Activated T-cell treated with anti-CD3 and anti-CD28 coated beads, Interleukin-2, amount 50 U/mL, for 24 hours (primary cell): Measurements from ENCODE around the gene GMPPB.

Experiments used
- DNase-seq: peaks from one replicate; pipeline ENCODE4 v3.0.0-alpha.2; 2020
- H3K27ac Mint-ChIP-seq: 2 replicates; pipeline ENCODE4 v1.8.0; 2020; ENCODE audit warnings: mild to moderate bottlenecking, mixed read lengths
- H3K27me3 Mint-ChIP-seq: 2 replicates; pipeline ENCODE4 v1.8.0; 2020; ENCODE audit warnings: mixed read lengths
- H3K36me3 Mint-ChIP-seq: 2 replicates; pipeline ENCODE4 v1.8.0; 2020; ENCODE audit warnings: low read depth, mixed read lengths
- H3K4me1 Mint-ChIP-seq: 2 replicates; pipeline ENCODE4 v1.8.0; 2020; ENCODE audit warnings: low read depth, mixed read lengths
- H3K4me3 Mint-ChIP-seq: 2 replicates; pipeline ENCODE4 v1.8.0; 2020; ENCODE audit warnings: mild to moderate bottlenecking, moderate library complexity, mixed read lengths
- H3K9me3 Mint-ChIP-seq: 2 replicates; pipeline ENCODE4 v1.8.0; 2020; ENCODE audit warnings: mixed read lengths

Gene GMPPB

GRCh38 chr3:49712631-49713317 lies 11.0 kb downstream of the GMPPB start:
- Mint-ChIP-seq H3K9me3 (no peaks in the 10 kb centered on the region), H3K4me3 (no peak overlapping the region), H3K27ac (peak overlapping the region; percentile 52), H3K36me3 (peaks cover 46% of the 10 kb centered on the region), H3K4me1 (peaks cover 10% of the 10 kb centered on the region), H3K27me3 (no peaks in the 10 kb centered on the region)
- no peak for DNase-seq

DNA sequence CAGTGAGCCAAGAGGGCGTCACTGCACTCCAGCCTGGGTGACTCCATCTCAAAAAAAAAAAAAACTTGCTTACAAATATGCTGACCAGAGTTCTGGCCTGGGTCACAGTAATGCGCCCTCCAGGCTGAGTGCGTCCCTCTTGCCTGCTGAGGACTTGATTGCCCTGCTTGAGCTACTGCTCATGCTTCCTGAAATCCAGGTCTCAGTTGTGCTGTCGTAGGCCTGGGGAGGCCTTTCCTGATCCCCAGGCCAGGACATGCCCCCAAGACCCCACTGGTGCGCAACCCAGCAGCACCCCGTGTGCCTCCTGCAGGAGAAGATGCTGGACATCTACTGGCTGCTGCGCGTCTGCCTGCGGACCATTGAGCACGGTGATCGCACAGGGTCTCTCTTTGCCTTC lies 11.6 kb downstream of the GMPPB start:
- no peaks in the 10 kb centered on the region for H3K27me3 Mint-ChIP-seq
- no peaks in the 10 kb centered on the region for H3K9me3 Mint-ChIP-seq
- H3K36me3 Mint-ChIP-seq, result peaks cover 50% of the 10 kb centered on the region
- no peak overlapping the region for H3K4me3 Mint-ChIP-seq
- peak overlapping the region; percentile 67 for H3K27ac Mint-ChIP-seq
- peaks cover 10% of the 10 kb centered on the region for H3K4me1 Mint-ChIP-seq
- no peak for DNase-seq

GRCh38 chr3:49711489-49711888 lies 12.3 kb downstream of the GMPPB start:
- H3K4me1 Mint-ChIP-seq, result peaks cover 10% of the 10 kb centered on the region
- H3K36me3 Mint-ChIP-seq, result peaks cover 57% of the 10 kb centered on the region
- H3K27ac Mint-ChIP-seq, result peak overlapping the region; percentile 67
- no peak for DNase-seq
- no peaks in the 10 kb centered on the region for H3K9me3 Mint-ChIP-seq
- no peaks in the 10 kb centered on the region for H3K27me3 Mint-ChIP-seq
- no peak overlapping the region for H3K4me3 Mint-ChIP-seq

DNA sequence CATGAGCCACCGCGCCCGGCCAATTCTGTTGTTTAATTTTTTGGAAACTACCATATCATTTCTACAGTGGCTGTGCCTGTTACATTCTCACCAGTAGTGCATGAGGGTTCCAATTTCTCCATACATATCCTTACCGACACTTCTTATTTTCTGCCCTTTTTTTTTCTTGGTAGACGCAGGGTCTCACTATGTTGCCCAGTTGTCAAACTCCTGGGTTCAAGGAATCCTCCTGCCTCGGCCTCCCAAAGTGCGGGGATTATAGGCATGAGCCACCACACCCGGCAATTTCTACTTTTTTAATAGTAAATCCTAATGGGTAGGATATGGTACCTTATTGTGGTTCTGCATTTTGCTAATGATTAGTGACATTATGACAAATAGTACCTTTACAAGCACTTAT lies 13.9 kb downstream of the GMPPB start:
- no peak for DNase-seq
- H3K4me3 Mint-ChIP-seq, result no peak overlapping the region
- no peak overlapping the region for H3K27ac Mint-ChIP-seq
- H3K9me3 Mint-ChIP-seq, result no peaks in the 10 kb centered on the region
- peaks cover 56% of the 10 kb centered on the region for H3K36me3 Mint-ChIP-seq
- H3K27me3 Mint-ChIP-seq, result no peaks in the 10 kb centered on the region
- H3K4me1 Mint-ChIP-seq, result peaks cover 10% of the 10 kb centered on the region

GRCh38 chr3:49707113-49707480 lies 16.7 kb downstream of the GMPPB start:
- no peaks in the 10 kb centered on the region for H3K9me3 Mint-ChIP-seq
- H3K4me3 Mint-ChIP-seq, result no peak overlapping the region
- no peak for DNase-seq
- peaks cover 3% of the 10 kb centered on the region for H3K4me1 Mint-ChIP-seq
- peaks cover 76% of the 10 kb centered on the region for H3K36me3 Mint-ChIP-seq
- H3K27ac Mint-ChIP-seq, result no peak overlapping the region
- no peaks in the 10 kb centered on the region for H3K27me3 Mint-ChIP-seq

- peaks cover 2% of the 10 kb centered on the region for H3K4me1 Mint-ChIP-seq
- no peak for DNase-seq
- peaks cover 79% of the 10 kb centered on the region for H3K36me3 Mint-ChIP-seq
- no peak overlapping the region for H3K4me3 Mint-ChIP-seq
- H3K27ac Mint-ChIP-seq, result no peak overlapping the region
- no peaks in the 10 kb centered on the region for H3K27me3 Mint-ChIP-seq
- H3K9me3 Mint-ChIP-seq, result no peaks in the 10 kb centered on the region
These were observed 17.2 kb downstream of the GMPPB start for GRCh38 chr3:49706456-49707112.

DNA sequence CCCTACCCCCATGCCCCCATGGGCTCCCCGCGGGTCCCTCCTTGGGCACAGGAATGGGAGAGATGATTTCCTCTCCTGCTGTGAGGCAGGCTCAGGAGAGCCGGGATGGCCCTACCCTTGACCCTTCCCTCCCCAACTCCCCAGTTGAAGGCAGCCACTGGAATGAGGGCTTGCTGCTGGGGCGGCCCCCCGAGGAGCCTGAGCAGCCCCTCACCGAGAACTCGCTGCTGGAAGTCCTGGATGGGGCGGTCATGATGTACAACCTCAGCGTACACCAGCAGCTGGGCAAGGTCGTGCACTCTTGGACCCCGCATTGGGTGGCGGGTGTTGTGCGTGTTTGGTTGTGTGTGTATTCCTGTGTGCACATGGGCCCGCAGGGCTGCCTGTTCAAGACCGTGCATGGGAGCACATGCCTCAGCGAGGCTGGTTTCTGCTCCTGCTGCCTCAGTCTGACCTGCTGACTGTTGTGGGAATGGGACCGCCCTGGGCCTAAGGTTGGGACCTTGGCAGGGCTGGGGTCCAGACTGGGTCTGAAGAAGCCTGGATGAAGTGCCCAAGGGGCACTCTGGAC lies 18.3 kb downstream of the GMPPB start:
- no peaks in the 10 kb centered on the region for H3K4me1 Mint-ChIP-seq
- H3K4me3 Mint-ChIP-seq, result no peak overlapping the region
- H3K27me3 Mint-ChIP-seq, result no peaks in the 10 kb centered on the region
- DNase-seq, result no peak
- no peaks in the 10 kb centered on the region for H3K9me3 Mint-ChIP-seq
- H3K36me3 Mint-ChIP-seq, result peaks cover 84% of the 10 kb centered on the region
- H3K27ac Mint-ChIP-seq, result no peak overlapping the region

DNA sequence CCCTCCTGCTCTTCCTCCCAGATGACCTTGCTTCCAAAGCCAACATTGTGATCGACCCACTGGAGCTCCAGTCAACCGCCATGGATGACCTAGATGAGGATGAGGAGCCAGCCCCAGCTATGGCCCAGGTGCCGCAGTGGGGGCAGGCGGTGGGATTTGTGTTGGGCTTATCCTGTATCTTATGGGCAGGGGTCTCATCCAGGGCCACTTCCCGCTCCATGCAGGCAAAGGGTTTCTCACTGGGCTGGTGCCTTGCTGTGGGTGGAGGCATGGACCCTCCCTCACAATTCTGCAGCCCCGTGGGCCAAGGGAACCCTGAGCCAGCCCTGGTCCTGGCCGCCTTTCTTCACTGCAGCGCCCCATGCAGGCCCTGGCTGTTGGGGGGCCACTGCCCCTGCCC lies 19.1 kb downstream of the GMPPB start:
- no peak for DNase-seq
- Mint-ChIP-seq H3K27me3 (no peaks in the 10 kb centered on the region), H3K36me3 (peaks cover 86% of the 10 kb centered on the region), H3K4me3 (no peak overlapping the region), H3K4me1 (no peaks in the 10 kb centered on the region), H3K9me3 (no peaks in the 10 kb centered on the region), H3K27ac (no peak overlapping the region)

- H3K27ac Mint-ChIP-seq, result no peak overlapping the region
These were observed 19.8 kb downstream of the GMPPB start for GRCh38 chr3:49703956-49704355.

GRCh38 chr3:49703443-49703927 lies 20.3 kb downstream of the GMPPB start:
- Mint-ChIP-seq H3K27ac (no peak overlapping the region), H3K9me3 (no peaks in the 10 kb centered on the region), H3K4me3 (no peak overlapping the region), H3K36me3 (peaks cover 88% of the 10 kb centered on the region), H3K4me1 (no peaks in the 10 kb centered on the region), H3K27me3 (no peaks in the 10 kb centered on the region)
- DNase-seq, result peak; percentile 73

More at GRCh38 chr3:49703956-49704355, 19.8 kb downstream of the GMPPB start:
- DNase-seq, result no peak
- Mint-ChIP-seq H3K36me3 (peaks cover 86% of the 10 kb centered on the region), H3K4me3 (no peak overlapping the region), H3K4me1 (no peaks in the 10 kb centered on the region), H3K27me3 (no peaks in the 10 kb centered on the region), H3K9me3 (no peaks in the 10 kb centered on the region)

DNA sequence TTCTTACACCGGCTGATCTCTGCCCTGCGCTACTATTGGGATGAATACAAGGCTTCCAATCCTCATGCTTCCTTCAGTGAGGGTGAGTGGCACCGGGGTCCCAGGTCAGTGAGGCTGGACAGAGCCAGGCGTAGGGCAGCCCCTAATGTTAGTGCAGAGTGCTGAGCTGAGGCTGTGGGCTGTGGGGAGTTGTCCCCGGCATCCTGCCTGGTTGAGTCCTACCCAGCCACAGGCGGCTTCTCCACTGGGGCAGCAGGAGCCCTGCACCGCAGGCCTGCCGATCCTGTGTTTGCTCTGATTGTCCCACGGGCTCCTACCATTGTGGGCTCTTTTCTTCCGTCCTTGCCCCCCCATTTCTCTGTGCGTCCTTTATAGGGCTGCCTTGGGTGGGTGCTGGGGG lies 21.1 kb downstream of the GMPPB start:
- H3K27me3 Mint-ChIP-seq, result no peaks in the 10 kb centered on the region
- H3K4me1 Mint-ChIP-seq, result no peaks in the 10 kb centered on the region
- H3K27ac Mint-ChIP-seq, result no peak overlapping the region
- no peaks in the 10 kb centered on the region for H3K9me3 Mint-ChIP-seq
- H3K4me3 Mint-ChIP-seq, result no peak overlapping the region
- H3K36me3 Mint-ChIP-seq, result peaks cover 90% of the 10 kb centered on the region
- DNase-seq, result no peak

DNA sequence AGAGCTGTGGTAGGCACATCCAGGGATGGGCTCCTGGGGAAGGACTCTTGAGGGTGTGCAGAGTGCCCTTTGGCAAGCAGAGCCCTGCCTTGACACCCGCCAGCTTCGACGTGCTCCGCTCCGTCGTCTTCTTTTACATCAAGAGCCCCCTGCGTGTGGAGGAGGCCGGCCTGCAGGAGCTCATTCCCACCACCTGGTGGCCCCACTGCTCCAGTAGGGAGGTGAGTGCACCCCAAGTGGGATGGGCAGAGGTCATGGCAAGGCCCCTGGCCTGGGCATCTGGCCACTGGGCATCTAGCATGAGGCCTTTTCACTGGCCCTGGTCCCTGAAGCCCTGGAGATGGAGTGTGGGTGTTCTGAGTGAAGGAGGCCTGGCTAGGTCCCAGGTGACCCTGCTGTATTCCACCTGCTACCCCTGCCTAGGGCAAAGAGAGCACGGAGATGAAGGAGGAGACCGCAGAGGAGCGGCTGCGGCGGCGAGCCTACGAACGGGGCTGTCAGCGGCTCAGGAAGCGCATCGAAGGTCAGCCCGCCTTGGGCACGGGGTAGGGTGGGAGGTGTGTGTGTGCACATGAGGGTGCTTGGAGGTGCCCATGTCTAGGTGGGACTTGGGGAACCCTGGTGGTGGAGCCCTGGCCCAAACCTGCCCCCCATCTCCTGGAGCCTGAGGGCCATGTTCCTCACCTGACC lies 22.2 kb downstream of the GMPPB start:
- Mint-ChIP-seq H3K4me3 (no peak overlapping the region), H3K27ac (no peak overlapping the region), H3K4me1 (no peaks in the 10 kb centered on the region), H3K9me3 (no peaks in the 10 kb centered on the region), H3K27me3 (no peaks in the 10 kb centered on the region), H3K36me3 (peaks cover 89% of the 10 kb centered on the region)
- no peak for DNase-seq

DNA sequence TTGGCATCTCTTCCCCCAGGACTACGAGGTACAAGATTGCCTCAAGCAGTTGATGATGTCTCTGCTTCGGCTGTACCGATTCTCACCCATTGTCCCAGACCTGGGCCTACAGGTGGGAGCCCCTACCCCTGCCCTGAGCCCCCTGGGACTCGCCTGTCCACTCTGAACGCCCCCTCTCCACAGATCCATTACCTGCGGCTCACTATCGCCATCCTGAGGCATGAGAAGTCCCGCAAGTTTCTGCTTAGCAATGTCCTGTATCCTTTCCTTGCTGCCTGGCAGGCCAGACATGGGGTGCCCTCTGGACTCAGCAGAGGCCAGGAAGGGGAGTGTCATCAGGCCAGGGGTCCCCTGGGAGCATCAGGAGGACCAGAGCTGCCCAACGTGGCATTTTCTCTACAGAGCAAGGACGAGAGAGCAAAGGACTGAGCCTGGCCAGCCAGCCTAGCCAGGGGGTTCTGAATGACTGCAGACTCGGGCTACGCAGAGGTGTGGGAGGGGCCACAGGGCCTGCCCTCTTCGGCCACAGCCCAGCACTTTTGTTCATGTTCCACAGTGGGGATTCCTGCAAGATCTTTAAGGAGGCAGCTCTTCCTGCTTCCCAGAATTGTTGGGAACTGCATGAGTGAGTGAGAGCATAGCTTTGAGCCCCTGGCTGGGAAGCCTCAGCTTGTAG lies 23.2 kb downstream of the GMPPB start:
- DNase-seq, result no peak
- H3K27ac Mint-ChIP-seq, result no peak overlapping the region
- H3K9me3 Mint-ChIP-seq, result no peaks in the 10 kb centered on the region
- H3K4me3 Mint-ChIP-seq, result no peak overlapping the region
- no peaks in the 10 kb centered on the region for H3K27me3 Mint-ChIP-seq
- peaks cover 81% of the 10 kb centered on the region for H3K36me3 Mint-ChIP-seq
- H3K4me1 Mint-ChIP-seq, result no peaks in the 10 kb centered on the region

DNA sequence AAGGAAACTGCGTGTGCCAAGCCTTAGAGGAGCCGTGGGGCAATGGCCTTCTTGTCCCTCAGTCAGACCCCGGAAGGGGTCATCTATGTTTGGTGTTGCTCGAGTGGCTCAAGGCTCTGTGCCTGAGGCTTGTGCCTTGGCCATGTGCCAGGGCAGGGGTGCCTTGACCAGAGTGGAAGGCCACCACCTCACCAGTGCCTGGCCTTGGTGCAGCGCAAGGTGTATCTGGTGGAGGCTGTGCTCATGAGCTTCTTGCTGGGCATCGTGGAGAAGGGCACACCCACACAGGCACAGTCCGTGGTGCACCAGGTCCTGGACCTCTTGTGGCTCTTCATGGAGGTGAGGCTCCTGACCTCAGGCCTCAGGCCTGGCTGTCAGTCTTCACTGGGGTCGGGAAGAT lies 23.7 kb downstream of the GMPPB start:
- Mint-ChIP-seq H3K27ac (no peak overlapping the region), H3K4me3 (no peak overlapping the region), H3K9me3 (no peaks in the 10 kb centered on the region), H3K4me1 (no peaks in the 10 kb centered on the region), H3K27me3 (no peaks in the 10 kb centered on the region), H3K36me3 (peaks cover 75% of the 10 kb centered on the region)
- no peak for DNase-seq
